Liver (tissue), 9 donors: ENCODE results near the gene SLC13A2. TPM values are rescaled to one million over a fixed set of nuclear protein-coding genes. Genes with fewer than 3 reads are reported as not detected.

Experiments used
- DNase-seq: peaks from one replicate; pipeline ENCODE4 v3.0.0-alpha.2; 2017; ENCODE audit warnings: low spot score
- H3K27ac ChIP-seq, 2 donors: one replicate each; pipeline ENCODE4 v1.7.0; 2013; ENCODE audit warnings: inconsistent platforms in 2 of 2, low read length in 2 of 2, control low read depth in 1 of 2, low read depth in 1 of 2, mild to moderate bottlenecking in 1 of 2
- H3K27me3 ChIP-seq, 4 donors: one replicate each; pipeline versions ENCODE4 v1.6.1 to v1.7.0; 2013; ENCODE audit warnings: low read length in 3 of 4, inconsistent platforms in 1 of 4, mild to moderate bottlenecking in 1 of 4, moderate library complexity in 1 of 4; ENCODE audit not compliant: control insufficient read depth in 4 of 4, insufficient read depth in 4 of 4
- H3K36me3 ChIP-seq, 4 donors: one replicate each; pipeline versions ENCODE4 v1.6.1 to v1.7.0; 2013; ENCODE audit warnings: low read length in 3 of 4, mild to moderate bottlenecking in 3 of 4, low read depth in 1 of 4, moderate library complexity in 1 of 4; ENCODE audit not compliant: control insufficient read depth in 4 of 4, insufficient read depth in 3 of 4
- H3K4me1 ChIP-seq, 4 donors: one replicate each; pipeline versions ENCODE4 v1.6.1 to v1.7.0; 2013; ENCODE audit warnings: low read length in 3 of 4, mild to moderate bottlenecking in 3 of 4, moderate library complexity in 1 of 4; ENCODE audit not compliant: control insufficient read depth in 4 of 4, insufficient read depth in 4 of 4
- H3K4me3 ChIP-seq, 3 donors: one replicate each; pipeline versions ENCODE4 v1.6.1 to v1.7.0; 2013; ENCODE audit warnings: low read length in 3 of 3, control low read depth in 1 of 3, low read depth in 1 of 3, mild to moderate bottlenecking in 1 of 3
- H3K9ac ChIP-seq, 2 donors: one replicate each; pipeline ENCODE4 v1.7.0; 2013; ENCODE audit warnings: low read length in 2 of 2, mild to moderate bottlenecking in 2 of 2, moderate library complexity in 2 of 2, control low read depth in 1 of 2, low read depth in 1 of 2
- H3K9me3 ChIP-seq, 4 donors: one replicate each; pipeline versions ENCODE4 v1.6.1 to v1.7.0; 2013; ENCODE audit warnings: low read length in 3 of 4; ENCODE audit not compliant: control insufficient read depth in 4 of 4
- ATF3 ChIP-seq: IDR thresholded peaks from 2 replicates; pipeline ENCODE4 v1.6.1; 2016; ENCODE audit warnings: antibody characterized with exemption
- EGR1 ChIP-seq, 2 donors: IDR thresholded peaks; 2 replicates each; pipeline ENCODE4 v1.6.1; 2016 to 2018; ENCODE audit warnings: antibody characterized with exemption in 2 of 2, low read depth in 2 of 2
- FOXA2 ChIP-seq: IDR thresholded peaks from 2 replicates; pipeline ENCODE4 v1.6.1; 2016; ENCODE audit warnings: antibody characterized with exemption
- GABPA ChIP-seq, 2 donors: IDR thresholded peaks in 1 of 2; conservative IDR thresholded peaks in 1 of 2; 2 replicates each; pipeline ENCODE4 v1.6.1; 2016; ENCODE audit warnings: antibody characterized with exemption in 2 of 2, mild to moderate bottlenecking in 1 of 2, moderate library complexity in 1 of 2
- HNF4A ChIP-seq, 2 donors: conservative IDR thresholded peaks; 2 replicates each; pipeline ENCODE4 v1.6.1; 2016; ENCODE audit warnings: antibody characterized with exemption in 2 of 2, mild to moderate bottlenecking in 2 of 2
- HNF4G ChIP-seq: IDR thresholded peaks from 2 replicates; pipeline ENCODE4 v1.6.1; 2016; ENCODE audit warnings: antibody characterized with exemption
- MAX ChIP-seq: IDR thresholded peaks from 2 replicates; pipeline ENCODE4 v1.6.1; 2016; ENCODE audit warnings: antibody characterized with exemption
- NR2F2 ChIP-seq: IDR thresholded peaks from 2 replicates; pipeline ENCODE4 v1.6.1; 2016; ENCODE audit warnings: antibody characterized with exemption
- RAD21 ChIP-seq, 2 donors: IDR thresholded peaks; 2 replicates each; pipeline ENCODE4 v1.6.1; 2016; ENCODE audit warnings: antibody characterized with exemption in 2 of 2, mild to moderate bottlenecking in 2 of 2
- REST ChIP-seq: IDR thresholded peaks from 2 replicates; pipeline ENCODE4 v1.6.1; 2016; ENCODE audit warnings: antibody characterized with exemption, mild to moderate bottlenecking
- RXRA ChIP-seq, 2 donors: IDR thresholded peaks; 2 replicates each; pipeline ENCODE4 v1.6.1; 2017 to 2018; ENCODE audit warnings: antibody characterized with exemption in 2 of 2, mild to moderate bottlenecking in 1 of 2
- SP1 ChIP-seq: IDR thresholded peaks from 2 replicates; pipeline ENCODE4 v1.6.1; 2018; ENCODE audit warnings: antibody characterized with exemption, mild to moderate bottlenecking
- TAF1 ChIP-seq: conservative IDR thresholded peaks from 2 replicates; pipeline ENCODE4 v1.6.1; 2016; ENCODE audit warnings: antibody characterized with exemption, mild to moderate bottlenecking
- WGBS: extraction: QIAGEN DNeasy Blood & Tissue Kit; methylation state at CpG from one replicate; pipeline ENCODE4 v1.1.7; 2013; 5-methylcytosine and 5-hydroxymethylcytosine counted together
- polyA plus RNA-seq, 2 donors: library from polyadenylated mRNA; stranded (reverse) in 1 of 2; unstranded in 1 of 2; fragments of 200-250 nt in 1 of 2; fragments of >200 nt in 1 of 2; fragmentation: Nextera tagmentation in 1 of 2; extraction: Ambion mirVana in 1 of 2; gene quantifications; one replicate each; pipeline versions ENCODE4 v1.2.1 to v1.2.3, GENCODE V29; 2013 to 2015
- total RNA-seq, 2 donors: library from RNA; depleted of rRNA; stranded (reverse); fragments of >200 nt; gene quantifications; one replicate each; pipeline ENCODE4 v1.2.3, GENCODE V29; 2014
- TF ChIP-seq, protein P1 (sequence below): IDR thresholded peaks from 2 replicates; pipeline ENCODE4 v1.6.1; 2016; ENCODE audit warnings: antibody characterized with exemption
- TF ChIP-seq, protein P2 (sequence below): fragments of 150-350 bp; IDR thresholded peaks from 2 replicates; pipeline ENCODE4 v1.5.1; 2017; ENCODE audit warnings: improper control_type of control experiment, low read depth, low read length; ENCODE audit not compliant: missing input control
- donor health status: healthy.
- donor health status: healthy.
- donor health status: healthy.
- donor health status: healthy.
- donor health status: healthy.

The SLC13A2 gene
- total and polyA plus RNA-seq, 4 donors: 0.10 to 0.52 (median 0.36) TPM

DNA sequence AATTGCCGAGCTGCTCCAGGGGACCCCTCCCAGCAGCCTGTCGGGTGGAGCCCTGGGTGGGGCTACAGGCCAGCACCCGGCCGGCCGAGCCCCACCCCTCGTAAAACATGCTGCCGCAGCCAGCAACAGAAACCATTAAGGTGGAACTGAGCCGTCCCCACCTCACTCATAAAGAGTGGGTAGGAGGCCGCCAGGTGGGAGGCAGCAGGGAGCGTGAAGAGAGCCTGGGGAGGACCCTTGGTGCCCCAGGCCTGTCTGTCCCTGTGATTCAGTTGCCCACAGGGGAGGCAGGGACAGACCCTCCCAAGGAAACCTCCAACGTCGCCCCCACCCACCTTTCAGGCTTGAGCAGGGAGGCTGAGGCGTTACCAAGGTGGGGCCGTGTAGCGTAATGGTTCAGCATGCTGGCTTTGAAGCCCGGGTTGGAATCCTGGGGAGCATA lies 41.1 kb downstream of the SLC13A2 start:
- Histone ChIP-seq H3K27me3 (no peaks in the 10 kb centered on the region), H3K9me3 (no peaks in the 10 kb centered on the region), H3K9ac (no peak overlapping the region), H3K4me3 (no peak overlapping the region), H3K4me1 (no peaks in the 10 kb centered on the region), H3K27ac (no peak overlapping the region), H3K36me3 (no peaks in the 10 kb centered on the region)
- 66% methylated on average over 16 of the region's 16 CpGs for WGBS
- no peak for DNase-seq
- TF ChIP-seq HNF4G (no peak), RXRA (IDR thresholded peaks at IDR 0.05) (no peak), MAX (no peak), FOXA2 (no peak), ATF3 (no peak), TAF1 (no peak)

DNA sequence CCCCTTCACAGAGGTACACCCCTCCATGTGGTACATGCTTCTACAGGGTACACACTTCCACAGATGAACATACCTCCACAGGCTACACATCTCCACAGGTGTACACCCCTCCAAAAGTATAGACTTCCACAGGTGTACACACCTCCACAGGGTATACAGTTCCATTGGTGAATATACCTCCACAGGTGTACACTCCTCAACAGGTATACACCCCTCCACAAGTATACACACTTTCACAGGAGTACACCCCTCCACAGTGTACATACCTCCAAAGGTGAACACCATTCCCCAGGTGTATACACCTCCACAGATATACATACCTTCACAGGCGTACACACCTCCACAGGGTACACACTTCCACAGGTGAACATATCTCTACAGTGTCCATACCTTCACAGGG lies 42.1 kb downstream of the SLC13A2 start:
- no peaks in the 10 kb centered on the region for H3K36me3 ChIP-seq
- TF ChIP-seq GABPA (IDR thresholded peaks at IDR 0.05 in 1 of 2, conservative IDR thresholded peaks at IDR 0.05 in 1 of 2) (no peak), REST (no peak), EGR1 (IDR thresholded peaks at IDR 0.05; ENCODE audit: low read depth in 2 of 2) (no peak), SP1 (no peak), NR2F2 (no peak), TAF1 (no peak), HNF4G (no peak), HNF4A (conservative IDR thresholded peaks at IDR 0.05) (no peak), RAD21 (IDR thresholded peaks at IDR 0.05) (no peak)
- TF ChIP-seq, protein P1, sequence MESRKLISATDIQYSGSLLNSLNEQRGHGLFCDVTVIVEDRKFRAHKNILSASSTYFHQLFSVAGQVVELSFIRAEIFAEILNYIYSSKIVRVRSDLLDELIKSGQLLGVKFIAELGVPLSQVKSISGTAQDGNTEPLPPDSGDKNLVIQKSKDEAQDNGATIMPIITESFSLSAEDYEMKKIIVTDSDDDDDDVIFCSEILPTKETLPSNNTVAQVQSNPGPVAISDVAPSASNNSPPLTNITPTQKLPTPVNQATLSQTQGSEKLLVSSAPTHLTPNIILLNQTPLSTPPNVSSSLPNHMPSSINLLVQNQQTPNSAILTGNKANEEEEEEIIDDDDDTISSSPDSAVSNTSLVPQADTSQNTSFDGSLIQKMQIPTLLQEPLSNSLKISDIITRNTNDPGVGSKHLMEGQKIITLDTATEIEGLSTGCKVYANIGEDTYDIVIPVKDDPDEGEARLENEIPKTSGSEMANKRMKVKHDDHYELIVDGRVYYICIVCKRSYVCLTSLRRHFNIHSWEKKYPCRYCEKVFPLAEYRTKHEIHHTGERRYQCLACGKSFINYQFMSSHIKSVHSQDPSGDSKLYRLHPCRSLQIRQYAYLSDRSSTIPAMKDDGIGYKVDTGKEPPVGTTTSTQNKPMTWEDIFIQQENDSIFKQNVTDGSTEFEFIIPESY: no peak
- TF ChIP-seq, protein P2, sequence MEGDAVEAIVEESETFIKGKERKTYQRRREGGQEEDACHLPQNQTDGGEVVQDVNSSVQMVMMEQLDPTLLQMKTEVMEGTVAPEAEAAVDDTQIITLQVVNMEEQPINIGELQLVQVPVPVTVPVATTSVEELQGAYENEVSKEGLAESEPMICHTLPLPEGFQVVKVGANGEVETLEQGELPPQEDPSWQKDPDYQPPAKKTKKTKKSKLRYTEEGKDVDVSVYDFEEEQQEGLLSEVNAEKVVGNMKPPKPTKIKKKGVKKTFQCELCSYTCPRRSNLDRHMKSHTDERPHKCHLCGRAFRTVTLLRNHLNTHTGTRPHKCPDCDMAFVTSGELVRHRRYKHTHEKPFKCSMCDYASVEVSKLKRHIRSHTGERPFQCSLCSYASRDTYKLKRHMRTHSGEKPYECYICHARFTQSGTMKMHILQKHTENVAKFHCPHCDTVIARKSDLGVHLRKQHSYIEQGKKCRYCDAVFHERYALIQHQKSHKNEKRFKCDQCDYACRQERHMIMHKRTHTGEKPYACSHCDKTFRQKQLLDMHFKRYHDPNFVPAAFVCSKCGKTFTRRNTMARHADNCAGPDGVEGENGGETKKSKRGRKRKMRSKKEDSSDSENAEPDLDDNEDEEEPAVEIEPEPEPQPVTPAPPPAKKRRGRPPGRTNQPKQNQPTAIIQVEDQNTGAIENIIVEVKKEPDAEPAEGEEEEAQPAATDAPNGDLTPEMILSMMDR: no peak
- no peak overlapping the region for H3K27ac ChIP-seq
- no peaks in the 10 kb centered on the region for H3K4me1 ChIP-seq
- no peaks in the 10 kb centered on the region for H3K9me3 ChIP-seq
- H3K27me3 ChIP-seq: no peaks in the 10 kb centered on the region
- H3K9ac ChIP-seq: no peak overlapping the region
- WGBS: 98% methylated on average over 1 of the region's 1 CpG
- no peak for DNase-seq
- H3K4me3 ChIP-seq: no peak overlapping the region
